ENCODE data around the gene TCP1.
A peak's percentile ranks its signal among the peaks of the same experiment; 100 is the strongest.
"Not testable (repeated sequence)": the region's sequence is repeated elsewhere in the genome, so short reads cannot be mapped to it uniquely, and the experiment has no call there.

The TCP1 gene

DNA sequence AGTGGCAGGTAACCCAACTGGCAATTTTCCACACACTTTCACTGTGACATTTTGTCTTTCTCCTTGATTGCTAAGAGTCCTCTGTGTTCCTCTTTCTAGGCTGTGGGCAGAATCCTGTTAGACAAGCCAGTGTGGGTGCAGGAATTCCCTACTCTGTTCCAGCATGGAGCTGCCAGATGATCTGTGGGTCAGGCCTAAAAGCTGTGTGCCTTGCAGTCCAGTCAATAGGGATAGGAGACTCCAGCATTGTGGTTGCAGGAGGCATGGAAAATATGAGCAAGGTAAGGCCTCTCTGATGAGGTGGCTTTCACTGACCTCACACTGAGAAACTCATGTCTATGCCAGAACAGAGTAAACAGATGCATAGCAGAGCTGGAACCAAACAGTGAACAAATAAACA, 22.5 kb downstream of the TCP1 start:
- DNase-seq = no peak

GRCh38 chr6:159762681-159763293, 26.6 kb downstream of the TCP1 start:
- DNase-seq = no peak

DNA sequence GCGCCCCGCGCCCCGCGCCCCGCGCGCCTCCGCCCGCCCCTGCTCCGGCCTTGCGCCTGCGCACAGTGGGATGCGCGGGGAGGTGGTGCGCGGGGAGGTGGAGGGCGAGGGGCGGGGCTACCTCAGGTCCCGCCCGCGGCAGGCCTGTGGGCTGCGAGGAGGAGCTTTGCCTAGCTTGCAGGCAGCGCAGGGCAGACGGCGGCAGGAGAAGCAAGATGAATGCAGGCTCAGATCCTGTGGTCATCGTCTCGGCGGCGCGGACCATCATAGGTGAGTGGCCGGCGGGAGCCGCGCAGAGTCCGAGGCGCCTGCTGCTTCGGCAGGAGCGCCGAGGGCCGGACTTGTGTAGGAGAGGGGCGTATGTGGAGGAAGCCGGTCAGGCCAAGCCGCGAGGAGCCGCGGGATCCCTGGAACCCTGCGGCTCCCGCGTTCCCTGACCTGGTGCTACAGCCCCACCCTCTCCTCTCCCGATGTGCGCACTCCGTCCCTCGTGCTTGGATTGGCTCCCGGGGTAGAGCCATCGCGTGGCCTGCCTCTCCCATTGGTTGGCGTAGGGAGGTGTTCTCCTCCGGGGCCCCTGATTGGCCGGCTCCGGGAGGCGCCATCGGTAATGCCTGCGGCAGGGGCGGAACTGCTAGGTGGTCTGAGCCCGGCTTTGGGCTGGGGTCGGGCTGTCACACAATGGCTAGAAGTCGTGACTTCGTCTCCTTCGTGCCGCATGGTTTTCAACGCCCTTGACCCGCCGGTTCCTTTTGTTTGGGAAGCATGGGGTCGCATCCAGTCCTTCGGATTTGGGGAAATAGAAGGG, 27.3 kb downstream of the TCP1 start, which contains the start of gene ACAT2:
Gene ACAT2, plus strand, starts transcription at position 173 of the 808 bp plus-strand sequence. Its CDS starts 43 bp downstream, at position 216.
- peak; percentile 90 for DNase-seq

DNA sequence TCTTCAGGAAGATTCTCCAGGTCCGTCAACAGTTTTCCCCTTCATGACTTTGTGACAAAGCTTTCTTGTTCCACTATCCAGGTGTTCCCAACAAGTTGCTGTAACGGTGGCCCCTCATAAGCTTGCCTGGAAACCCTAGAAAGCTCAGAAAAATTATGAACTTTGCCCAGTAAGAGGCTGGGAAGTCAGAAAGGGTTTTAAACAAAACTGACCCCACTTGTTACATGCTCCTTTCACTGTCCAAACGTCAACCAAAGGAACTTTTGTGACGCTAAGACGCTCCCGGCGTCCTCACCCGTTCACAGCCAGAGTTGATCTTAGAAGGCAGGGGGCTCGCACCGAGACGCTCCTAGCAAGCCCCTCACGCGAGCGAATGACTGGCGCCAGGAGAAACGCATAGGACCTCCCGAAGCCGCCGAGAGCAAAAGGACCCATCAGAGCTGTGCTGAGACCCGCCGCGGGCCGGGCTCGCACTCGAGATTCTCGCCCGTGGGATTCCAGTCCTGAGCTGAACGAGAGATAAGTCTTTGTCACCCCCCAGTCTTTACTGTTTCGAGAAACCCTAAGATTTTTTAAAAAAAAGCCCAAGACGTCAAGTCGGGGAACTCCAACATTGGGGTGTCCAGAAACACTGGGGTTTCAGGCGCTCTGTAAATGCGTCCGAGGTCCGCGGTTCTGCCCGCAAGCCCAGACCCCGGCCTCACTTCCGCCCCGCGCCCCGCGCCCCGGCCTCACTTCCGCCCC, 28.1 kb downstream of the TCP1 start:
- no peak for DNase-seq

- no peak for DNase-seq
Measured at GRCh38 chr6:159760602-159761057, 28.8 kb downstream of the TCP1 start.

GRCh38 chr6:159759645-159760044, 29.8 kb downstream of the TCP1 start:
- DNase-seq = no peak

GRCh38 chr6:159758031-159759001, 31.1 kb downstream of the TCP1 start:
- no peak for DNase-seq

GRCh38 chr6:159756508-159756907, 32.9 kb downstream of the TCP1 start:
- no peak for DNase-seq

DNA sequence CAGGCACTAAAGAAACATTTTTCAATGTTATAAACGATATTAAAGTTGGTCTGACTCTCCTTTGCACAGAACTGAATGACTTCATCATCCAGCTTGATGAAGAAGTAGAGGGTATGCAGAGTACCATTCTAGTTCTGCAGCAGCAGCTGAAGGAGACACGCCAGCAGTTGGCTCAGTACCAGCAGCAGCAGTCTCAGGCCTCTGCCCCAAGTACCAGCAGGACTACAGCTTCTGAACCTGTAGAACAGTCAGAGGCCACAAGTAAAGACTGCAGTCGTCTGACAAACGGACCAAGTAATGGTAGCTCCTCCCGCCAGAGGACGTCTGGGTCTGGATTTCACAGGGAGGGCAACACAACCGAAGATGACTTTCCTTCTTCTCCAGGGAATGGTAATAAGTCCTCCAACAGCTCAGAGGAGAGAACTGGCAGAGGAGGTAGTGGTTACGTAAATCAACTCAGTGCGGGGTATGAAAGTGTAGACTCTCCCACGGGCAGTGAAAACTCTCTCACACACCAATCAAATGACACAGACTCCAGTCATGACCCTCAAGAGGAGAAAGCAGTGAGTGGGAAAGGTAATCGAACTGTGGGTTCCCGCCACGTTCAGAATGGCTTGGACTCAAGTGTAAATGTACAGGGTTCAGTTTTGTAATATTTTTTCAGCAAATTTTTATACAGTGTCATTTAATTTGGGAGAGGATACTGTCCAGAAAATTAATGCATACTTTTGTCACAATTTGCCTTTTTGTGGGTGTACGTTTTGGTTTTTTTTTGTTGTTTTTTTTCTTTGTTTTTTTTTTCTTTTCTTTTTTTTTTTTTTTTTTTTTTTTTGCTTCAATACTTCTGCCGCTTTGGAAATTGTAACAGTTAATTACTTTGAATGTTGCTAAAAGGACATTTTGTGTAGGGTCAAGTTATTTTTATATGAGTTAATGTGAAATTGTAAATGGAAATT, 34.2 kb downstream of the TCP1 start:
- no peak for DNase-seq

GRCh38 chr6:159754401-159754800, 35.0 kb downstream of the TCP1 start:
- DNase-seq = no peak

- DNase-seq = no peak
Measured at GRCh38 chr6:159753081-159753872, 36.1 kb downstream of the TCP1 start.

DNA sequence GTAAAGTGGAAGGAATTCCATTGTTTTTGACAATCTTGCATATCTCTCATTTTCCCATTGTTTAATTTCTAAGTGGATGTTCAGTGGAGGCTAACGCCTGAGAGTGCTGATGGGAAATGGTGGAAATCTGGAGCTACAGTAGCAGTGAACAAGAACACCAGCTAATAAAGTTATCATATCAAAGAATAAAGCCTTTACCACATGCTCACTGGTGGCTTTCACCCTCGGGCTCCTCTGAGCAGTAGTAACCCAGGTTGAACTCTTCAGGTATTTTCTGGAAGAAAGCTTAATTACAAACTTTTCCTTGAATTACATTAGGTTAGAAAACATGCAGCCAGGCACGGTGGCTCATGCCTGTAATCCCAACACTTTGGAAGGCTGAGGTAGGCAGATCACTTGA, 38.0 kb downstream of the TCP1 start:
- no peak for DNase-seq

DNA sequence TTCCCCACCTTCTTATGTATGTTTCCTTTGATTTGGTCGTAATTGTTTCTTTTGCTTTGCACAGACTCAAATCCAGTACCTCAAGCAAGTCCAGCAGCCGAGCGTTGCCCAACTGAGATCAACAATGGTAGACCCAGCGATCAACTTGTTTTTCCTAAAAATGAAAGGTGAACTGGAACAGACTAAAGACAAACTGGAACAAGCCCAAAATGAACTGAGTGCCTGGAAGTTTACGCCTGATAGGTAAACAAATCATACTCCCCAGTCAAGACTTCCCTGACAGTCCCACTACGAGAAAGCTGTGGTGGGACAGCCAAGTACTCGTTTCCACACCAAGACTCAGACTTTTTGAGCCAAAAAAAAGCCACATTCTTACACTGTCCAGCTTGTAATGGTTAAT, 41.3 kb downstream of the TCP1 start:
- not testable (repeated sequence) for DNase-seq

DNA sequence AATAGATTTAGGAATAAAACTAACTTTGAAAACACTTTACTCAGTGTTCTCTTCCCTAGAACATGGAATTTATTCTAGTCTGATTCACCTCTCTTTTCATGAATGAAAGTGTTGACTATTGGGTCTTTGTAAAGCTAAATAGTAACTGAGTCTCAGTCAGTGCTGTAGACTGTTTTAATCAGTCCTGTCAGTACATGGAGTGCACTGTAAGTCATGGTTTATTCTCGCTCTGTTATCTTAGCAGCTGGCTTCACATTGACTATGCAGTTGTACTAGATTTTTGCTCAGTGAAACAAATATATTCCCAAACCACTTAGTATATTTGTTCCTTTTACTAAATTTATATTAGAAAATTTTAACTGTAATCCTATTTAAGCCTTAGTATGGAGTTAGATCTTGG, 42.6 kb downstream of the TCP1 start:
- DNase-seq = no peak

GRCh38 chr6:159745081-159745480, 44.3 kb downstream of the TCP1 start:
- no peak for DNase-seq

DNA sequence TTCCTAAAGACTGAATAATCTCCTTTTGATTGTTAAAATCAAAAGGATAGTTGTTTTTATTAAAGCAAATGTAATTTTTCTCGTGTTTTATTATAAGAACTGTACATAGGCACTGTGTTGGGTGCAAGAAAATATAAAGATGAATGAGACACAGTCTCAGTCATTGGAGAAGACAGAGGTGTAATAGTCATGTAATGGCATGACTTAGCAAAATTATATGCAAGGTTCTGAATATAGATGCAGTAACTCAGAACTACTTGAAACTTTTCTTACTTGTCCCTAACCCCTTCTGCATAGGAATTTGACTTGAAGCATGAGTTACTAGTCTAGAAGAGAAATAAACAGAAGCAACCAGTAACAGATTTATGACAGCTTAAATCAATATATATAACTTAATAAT, 47.2 kb downstream of the TCP1 start:
- no peak for DNase-seq

- DNase-seq = no peak
Measured at GRCh38 chr6:159739341-159739740, 50.1 kb downstream of the TCP1 start.

DNA sequence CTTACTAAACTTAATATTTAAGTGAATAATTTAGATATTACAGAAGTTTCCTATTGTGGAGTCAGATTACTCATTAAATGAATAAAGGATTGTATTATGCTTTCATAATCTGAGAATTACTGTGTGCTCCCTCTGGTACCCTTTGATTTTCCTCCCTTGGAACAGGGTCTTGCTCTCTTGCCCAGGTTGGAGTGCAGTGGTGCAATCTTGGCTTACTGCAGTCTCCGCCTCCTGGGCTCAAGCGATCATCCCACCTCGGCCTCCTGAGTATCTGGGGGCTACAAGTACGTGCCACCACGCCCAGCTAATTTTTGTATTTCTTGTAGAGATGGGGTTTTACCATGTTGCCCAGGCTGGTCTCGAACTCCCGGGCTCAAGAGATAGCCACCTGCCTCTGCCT, 52.5 kb downstream of the TCP1 start:
- no peak for DNase-seq

GRCh38 chr6:159733395-159733794, 56.0 kb downstream of the TCP1 start:
- not testable (repeated sequence) for DNase-seq

DNA sequence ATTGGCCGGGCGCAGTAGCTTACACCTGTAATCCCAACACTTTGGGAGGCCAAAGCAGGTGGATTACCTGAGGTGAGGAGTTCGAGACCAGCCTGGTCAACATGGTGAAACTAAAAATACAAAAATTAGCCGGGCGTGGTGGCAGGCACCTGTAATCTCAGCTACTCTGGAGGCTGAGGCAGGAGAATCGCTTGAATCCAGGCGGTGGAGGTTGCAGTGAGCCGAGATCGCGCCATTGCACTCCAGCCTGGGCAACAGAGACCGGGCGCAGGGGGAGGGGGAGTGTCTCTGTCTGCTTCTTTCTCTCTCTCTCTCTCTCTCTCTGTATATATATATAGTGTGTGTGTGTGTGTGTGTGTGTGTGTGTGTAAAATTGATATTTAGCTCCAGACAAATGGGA, 56.9 kb downstream of the TCP1 start:
- DNase-seq = not testable (repeated sequence)

- no peak for DNase-seq
Measured at GRCh38 chr6:159730332-159730676, 59.1 kb downstream of the TCP1 start.
